OCI-LY3 (cell line): ENCODE results near the gene ARID3C.

Source experiments
- CTCF ChIP-seq: fragments of 200-600, 300-600 bp; sonication (generic); IDR thresholded peaks from 2 replicates; pipeline ENCODE4 v1.5.1; 2014; ENCODE audit warnings: antibody characterized with exemption, low read length, low read depth
- EZH2phosphoT487 ChIP-seq: fragments of 200-600 bp; shearing (Covaris generic); IDR thresholded peaks from 2 replicates; pipeline ENCODE4 v1.6.1; 2018; ENCODE audit warnings: antibody characterized with exemption, mixed run types, low read depth

DNA sequence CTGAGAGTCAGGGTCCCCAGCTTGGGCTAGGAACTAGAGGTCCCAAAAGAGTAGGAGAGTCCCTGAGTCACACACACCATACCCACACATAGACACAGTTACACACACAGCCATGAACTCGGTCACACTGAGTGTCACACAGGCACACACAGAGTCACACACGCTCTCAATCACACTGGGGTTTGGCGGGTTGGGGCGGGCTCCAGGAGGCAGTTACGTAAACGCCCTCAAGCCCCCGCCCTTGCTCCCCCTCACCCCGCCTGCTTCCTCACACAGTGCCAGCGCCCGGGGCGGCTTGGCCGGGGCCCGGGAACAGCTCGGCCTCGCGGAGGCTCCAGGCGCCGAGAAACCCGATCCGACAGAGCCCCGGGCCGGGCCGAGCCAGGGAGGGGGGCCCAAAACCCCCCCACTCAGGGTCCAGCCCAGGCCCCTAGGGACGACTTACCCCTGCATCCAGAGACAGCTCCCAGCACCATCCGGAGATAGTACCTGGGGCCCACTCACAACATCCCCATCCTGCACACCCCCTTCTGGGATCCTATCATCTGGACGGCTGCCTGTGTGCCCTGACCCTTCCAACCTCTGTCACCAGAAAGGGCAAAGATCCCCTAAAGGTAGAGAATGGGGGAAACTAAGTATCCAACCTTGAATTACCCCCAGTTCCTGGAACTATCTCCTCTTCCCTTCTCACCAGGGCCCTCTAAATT lies 35.8 kb downstream of the ARID3C start:
- no peak for TF ChIP-seq CTCF
- TF ChIP-seq EZH2phosphoT487, result no peak
